ENCODE measurements around the gene WFIKKN2.

- TF ChIP-seq, protein P1, sequence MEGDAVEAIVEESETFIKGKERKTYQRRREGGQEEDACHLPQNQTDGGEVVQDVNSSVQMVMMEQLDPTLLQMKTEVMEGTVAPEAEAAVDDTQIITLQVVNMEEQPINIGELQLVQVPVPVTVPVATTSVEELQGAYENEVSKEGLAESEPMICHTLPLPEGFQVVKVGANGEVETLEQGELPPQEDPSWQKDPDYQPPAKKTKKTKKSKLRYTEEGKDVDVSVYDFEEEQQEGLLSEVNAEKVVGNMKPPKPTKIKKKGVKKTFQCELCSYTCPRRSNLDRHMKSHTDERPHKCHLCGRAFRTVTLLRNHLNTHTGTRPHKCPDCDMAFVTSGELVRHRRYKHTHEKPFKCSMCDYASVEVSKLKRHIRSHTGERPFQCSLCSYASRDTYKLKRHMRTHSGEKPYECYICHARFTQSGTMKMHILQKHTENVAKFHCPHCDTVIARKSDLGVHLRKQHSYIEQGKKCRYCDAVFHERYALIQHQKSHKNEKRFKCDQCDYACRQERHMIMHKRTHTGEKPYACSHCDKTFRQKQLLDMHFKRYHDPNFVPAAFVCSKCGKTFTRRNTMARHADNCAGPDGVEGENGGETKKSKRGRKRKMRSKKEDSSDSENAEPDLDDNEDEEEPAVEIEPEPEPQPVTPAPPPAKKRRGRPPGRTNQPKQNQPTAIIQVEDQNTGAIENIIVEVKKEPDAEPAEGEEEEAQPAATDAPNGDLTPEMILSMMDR (IDR thresholded peaks at IDR 0.05 in 4 of 5, conservative IDR thresholded peaks at IDR 0.05 in 1 of 5) = no peak
- no peak for TF ChIP-seq POLR2A (IDR thresholded peaks at IDR 0.05)
Observed at GRCh38 chr17:50817838-50818237, 17.5 kb upstream of the WFIKKN2 start.
